GM21423 (cell line): Measurements from ENCODE around the gene SYTL1.
"Not testable (repeated sequence)": the region's sequence is repeated elsewhere in the genome, so short reads cannot be mapped to it uniquely, and the experiment has no call there.

Experiments used
- ATAC-seq: cut with Tn5 transposase; IDR thresholded peaks from one replicate; pipeline ENCODE4 v1.9.1; 2021; ENCODE audit warnings: mild to moderate bottlenecking, moderate library complexity; ENCODE audit not compliant: unreplicated experiment

The SYTL1 gene

GRCh38 chr1:27381969-27382762 lies 40.3 kb downstream of the SYTL1 start:
- ATAC-seq = no peak

GRCh38 chr1:27383039-27383605 lies 41.3 kb downstream of the SYTL1 start, which contains the start of gene CD164L2:
CD164L2 (minus strand) TSS chr1:27383333; CDS start chr1:27383239, 94 bp downstream.
- no peak for ATAC-seq

GRCh38 chr1:27383661-27384060 lies 41.8 kb downstream of the SYTL1 start:
- ATAC-seq = no peak

GRCh38 chr1:27384797-27385196 lies 43.0 kb downstream of the SYTL1 start:
- ATAC-seq = not testable (repeated sequence)

GRCh38 chr1:27388337-27389005 lies 46.6 kb downstream of the SYTL1 start:
- no peak for ATAC-seq

- ATAC-seq = no peak
Observed at GRCh38 chr1:27391511-27392095, 49.8 kb downstream of the SYTL1 start.

- ATAC-seq = peak; percentile 67
Observed at GRCh38 chr1:27392096-27392777, 50.4 kb downstream of the SYTL1 start, which contains the start of gene GPR3. GPR3 (plus strand) TSS chr1:27392622; CDS start chr1:27393799, 1,177 bp downstream.

- no peak for ATAC-seq
Observed at GRCh38 chr1:27392778-27393635, 51.2 kb downstream of the SYTL1 start.

- ATAC-seq = no peak
Observed at GRCh38 chr1:27393641-27394281, 51.9 kb downstream of the SYTL1 start.

- no peak for ATAC-seq
Observed at GRCh38 chr1:27394282-27394658, 52.4 kb downstream of the SYTL1 start.

- ATAC-seq = no peak
Observed at GRCh38 chr1:27394925-27395324, 53.1 kb downstream of the SYTL1 start.

- ATAC-seq = no peak
Observed at GRCh38 chr1:27395441-27396195, 53.8 kb downstream of the SYTL1 start.

- ATAC-seq = no peak
Observed at GRCh38 chr1:27397110-27397509, 55.3 kb downstream of the SYTL1 start.

GRCh38 chr1:27397749-27398148 lies 55.9 kb downstream of the SYTL1 start:
- no peak for ATAC-seq

GRCh38 chr1:27398405-27399149 lies 56.8 kb downstream of the SYTL1 start:
- ATAC-seq = no peak

- no peak for ATAC-seq
Observed at GRCh38 chr1:27399251-27400025, 57.6 kb downstream of the SYTL1 start.
